H4 (cell line): Measurements from ENCODE around the gene SLC2A3. TPM values are rescaled to one million over a fixed set of nuclear protein-coding genes. Genes with fewer than 3 reads are reported as not detected.
"Not testable (repeated sequence)": the region's sequence is repeated elsewhere in the genome, so short reads cannot be mapped to it uniquely, and the experiment has no call there.

Experiments
- DNase-seq: peaks from one replicate; pipeline ENCODE4 v3.0.0-alpha.2; 2015; ENCODE audit warnings: low spot score
- total RNA-seq: library from RNA; depleted of rRNA; stranded (reverse); fragments of >200 nt; shearing (Covaris generic); gene quantifications from 2 replicates; pipeline ENCODE4 v1.2.3, GENCODE V29; 2014; rRNA removed

Gene SLC2A3
- 42.8 and 51.9 TPM in 2 replicates for total RNA-seq

- DNase-seq: peak; percentile 85
Measured at GRCh38 chr12:7935590-7936581, at the start of gene SLC2A3. TSS of gene SLC2A3 (minus strand) at chr12:7936187. CDS start at chr12:7936034, 153 bp downstream.

DNA sequence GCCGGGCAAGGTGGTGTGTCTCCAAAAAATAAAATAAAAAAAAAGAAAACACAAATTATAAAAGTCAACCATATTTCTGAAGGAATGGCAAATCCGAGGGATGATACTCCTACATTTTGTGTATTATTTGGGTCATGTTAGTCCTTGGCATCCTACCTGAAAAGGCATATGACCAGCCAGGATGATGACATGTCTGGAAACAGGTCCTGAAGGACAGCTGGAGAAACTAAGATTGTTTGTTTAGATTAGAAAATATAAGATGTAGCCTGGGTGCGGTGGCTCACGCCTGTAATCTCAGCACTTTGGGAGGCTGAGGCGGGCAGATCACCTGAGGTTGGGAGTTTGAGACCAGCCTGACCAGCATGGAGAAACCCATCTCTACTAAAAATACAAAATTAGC, 48.9 kb upstream of the SLC2A3 start:
- DNase-seq: no peak

- DNase-seq: not testable (repeated sequence)
Measured at GRCh38 chr12:7983460-7983859, 47.5 kb upstream of the SLC2A3 start.

DNA sequence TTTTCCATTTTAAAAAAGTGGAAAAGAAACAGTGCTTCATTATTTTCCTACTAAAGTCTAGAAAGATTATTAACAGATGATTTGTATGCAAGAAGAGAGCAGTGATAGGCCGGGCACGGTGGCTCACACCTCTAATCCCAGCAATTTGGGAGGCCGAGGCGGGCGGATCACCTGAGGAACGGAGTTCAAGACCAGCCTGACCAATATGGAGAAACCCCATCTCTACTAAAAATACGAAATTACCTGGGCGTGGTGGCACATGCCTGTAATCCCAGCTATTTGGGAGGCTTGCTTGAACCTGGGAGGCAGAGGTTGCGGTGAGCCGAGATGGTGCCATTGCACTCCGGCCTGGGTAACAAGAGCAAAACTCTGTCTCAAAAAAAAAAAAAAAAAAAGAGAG, 47.0 kb upstream of the SLC2A3 start:
- DNase-seq: not testable (repeated sequence)

GRCh38 chr12:7982332-7982735, 46.3 kb upstream of the SLC2A3 start:
- DNase-seq: not testable (repeated sequence)

GRCh38 chr12:7981446-7981845, 45.5 kb upstream of the SLC2A3 start:
- DNase-seq: no peak

DNA sequence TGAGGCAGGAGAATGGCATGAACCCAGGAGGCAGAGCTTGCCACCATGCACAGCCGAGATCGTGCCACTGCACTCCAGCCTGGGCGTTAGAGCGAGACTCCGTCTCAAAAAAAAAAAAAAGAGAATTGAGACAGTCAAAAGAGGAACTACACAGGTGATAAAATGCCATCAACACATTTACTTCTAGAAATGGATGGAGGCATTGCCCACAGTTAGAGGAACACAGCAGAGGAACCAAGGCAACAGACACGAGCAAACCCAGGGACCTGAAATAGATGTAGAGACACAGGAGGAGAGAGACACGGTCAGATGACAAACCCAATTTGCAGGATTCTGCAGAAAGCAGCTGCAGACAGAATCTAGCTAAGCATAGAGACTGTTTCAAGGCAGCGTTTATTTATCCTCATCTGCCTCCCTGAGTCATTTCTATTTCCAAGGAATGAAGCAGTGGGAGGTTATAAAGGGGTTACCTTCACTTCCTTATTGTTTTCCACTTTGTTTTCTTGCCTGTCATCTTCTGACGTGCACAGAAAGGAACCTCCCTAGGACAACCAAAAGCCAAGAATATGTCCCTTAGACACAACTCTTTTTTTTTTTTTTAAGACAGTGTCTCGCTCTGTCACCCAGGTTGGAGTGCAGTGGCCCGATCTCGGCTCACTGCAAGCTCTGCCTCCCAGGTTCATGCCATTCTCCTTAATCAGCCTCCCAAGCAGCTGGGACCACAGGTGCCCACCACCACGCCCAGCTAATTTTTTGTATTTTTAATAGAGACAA, 41.6 kb upstream of the SLC2A3 start:
- DNase-seq: not testable (repeated sequence)

- no peak for DNase-seq
Measured at GRCh38 chr12:7973457-7973825, 37.5 kb upstream of the SLC2A3 start.

- DNase-seq: no peak
Measured at GRCh38 chr12:7972734-7973456, 36.9 kb upstream of the SLC2A3 start.

GRCh38 chr12:7972269-7972668, 36.3 kb upstream of the SLC2A3 start:
- DNase-seq: not testable (repeated sequence)

- DNase-seq: not testable (repeated sequence)
Measured at GRCh38 chr12:7971765-7972164, 35.8 kb upstream of the SLC2A3 start.

DNA sequence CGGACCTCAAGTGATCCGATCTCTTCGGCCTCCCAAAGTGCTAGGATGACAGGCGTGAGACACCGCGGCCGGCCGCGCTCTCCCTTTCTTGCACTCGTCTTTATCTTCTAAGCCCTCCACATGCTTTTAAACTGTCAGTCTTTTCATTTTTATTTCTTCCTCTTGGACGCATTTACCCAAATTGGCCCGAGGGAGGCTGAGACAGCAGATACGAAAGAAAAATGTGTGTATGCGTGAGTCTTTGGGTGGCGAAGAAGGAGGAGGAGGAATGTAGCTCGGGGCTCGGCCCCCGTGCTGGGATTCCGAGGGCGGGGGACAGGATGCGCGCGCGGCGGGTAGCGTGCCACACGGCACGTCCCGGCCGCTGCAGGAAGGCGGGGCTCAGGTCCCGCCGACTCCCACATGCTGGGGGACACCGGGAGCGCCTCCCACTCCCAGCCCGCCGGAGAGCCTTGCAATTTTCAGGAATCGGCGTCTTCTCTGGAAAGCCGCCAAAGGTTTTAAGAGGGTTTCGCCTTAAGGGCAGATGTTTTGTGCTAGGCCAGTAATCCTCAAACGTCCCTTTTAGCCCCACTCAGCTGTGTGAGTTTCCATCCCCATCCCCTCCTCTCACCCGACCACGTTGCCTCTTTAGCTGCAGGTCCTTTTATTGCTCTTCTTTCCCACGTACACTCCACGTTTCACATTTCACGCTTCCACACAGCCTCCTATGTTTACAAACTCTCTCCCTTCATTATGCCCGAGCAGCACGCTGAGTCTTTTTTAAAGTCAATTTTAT, 34.7 kb upstream of the SLC2A3 start:
- peak; percentile 96 for DNase-seq

DNA sequence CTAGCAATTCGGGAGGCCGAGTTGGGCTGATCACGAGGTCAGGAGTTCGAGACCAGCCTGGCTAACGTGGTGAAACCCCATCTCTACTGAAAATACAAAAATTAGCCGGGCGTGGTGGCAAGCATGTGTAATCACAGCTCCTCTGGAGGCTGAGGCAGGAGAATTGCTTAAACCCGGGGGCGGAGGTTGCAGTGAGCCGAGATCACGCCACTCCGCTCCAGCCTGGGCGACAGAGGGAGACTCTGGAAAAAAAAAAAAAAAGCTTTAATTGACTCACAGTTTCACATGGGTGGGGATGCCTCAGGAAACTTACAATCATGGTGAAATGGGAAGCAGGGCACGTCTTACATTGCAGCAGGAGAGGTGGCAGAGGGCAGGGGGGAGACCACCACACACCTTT, 30.6 kb upstream of the SLC2A3 start:
- DNase-seq: no peak

DNA sequence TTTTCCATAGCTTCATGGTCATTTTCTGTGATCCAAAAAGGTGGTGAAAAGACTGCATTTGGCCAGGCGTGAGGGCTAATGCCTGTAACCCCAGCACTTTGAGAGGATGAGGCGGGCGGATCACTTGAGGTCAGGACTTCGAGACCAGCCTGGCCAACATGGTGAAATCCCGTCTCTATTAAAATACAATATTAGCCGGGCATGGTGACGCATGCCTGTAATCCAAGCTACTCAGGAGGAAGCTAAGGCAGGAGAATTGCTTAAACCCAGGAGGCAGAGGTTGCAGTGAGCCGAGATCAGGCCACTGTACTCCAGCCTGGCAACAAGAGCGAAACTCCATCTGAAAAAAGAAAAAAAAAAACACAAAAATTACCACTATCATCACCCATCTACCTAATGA, 28.7 kb upstream of the SLC2A3 start:
- DNase-seq: not testable (repeated sequence)

GRCh38 chr12:7961395-7962178, 25.6 kb upstream of the SLC2A3 start:
- DNase-seq: no peak

- DNase-seq: peak; percentile 73
Measured at GRCh38 chr12:7959701-7960121, 23.7 kb upstream of the SLC2A3 start.

- DNase-seq: no peak
Measured at GRCh38 chr12:7959278-7959677, 23.3 kb upstream of the SLC2A3 start.

DNA sequence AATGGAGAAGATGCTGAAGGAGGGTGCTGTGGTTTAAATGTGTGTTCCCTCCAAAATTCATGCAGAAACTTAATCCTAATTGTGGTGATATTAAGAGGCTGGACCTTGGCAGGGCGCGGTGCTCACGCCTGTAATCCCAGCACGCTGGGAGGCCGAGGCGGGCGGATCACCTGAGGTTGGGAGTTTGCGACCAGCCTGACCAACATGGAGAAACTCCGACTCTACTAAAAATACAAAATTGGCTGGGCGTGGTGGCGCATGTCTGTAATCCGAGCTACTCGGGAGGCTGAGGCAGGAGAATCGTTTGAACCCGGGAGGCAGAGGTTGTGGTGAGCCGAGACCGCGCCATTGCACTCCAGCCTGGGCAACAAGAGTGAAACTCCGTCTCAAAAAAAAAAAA, 18.9 kb upstream of the SLC2A3 start:
- DNase-seq: not testable (repeated sequence)

DNA sequence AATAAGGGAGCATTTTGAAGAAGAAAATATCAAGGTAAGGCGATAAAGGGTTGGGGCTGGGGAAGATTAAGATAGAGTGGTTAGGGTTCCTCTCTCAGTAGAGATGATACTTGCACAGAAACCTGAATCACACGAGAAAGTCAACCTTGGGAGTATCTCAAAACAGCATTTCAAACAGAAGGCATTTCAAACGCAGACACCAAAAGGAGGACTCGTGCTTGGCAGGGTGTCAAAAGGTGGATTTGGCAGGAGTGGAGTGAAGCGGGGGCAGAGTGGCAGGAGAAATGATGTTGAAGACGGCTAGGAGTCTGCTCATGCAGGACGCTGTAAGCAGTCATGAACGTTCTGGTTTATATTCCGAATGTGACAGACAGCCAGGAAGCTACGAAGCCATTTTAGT, 18.4 kb upstream of the SLC2A3 start:
- not testable (repeated sequence) for DNase-seq

DNA sequence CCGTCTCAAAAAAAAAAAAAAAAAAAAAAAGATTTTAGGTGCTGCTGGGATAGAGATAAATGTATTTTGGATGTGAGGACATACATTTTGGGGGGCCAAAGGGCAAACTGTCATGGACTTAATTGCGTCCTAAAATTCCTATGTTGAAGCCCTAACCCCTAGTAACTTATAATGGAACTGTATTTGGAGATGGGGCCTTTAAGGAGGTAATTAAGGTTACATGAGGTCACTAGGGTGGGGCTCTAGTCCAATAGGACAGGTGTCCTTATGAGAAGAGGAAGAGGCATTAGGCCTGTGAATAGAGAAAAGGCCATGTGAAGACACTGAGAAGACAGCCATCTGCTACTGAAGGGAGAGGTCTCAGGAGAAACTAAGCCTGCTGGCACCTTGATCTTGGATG, 17.9 kb upstream of the SLC2A3 start:
- not testable (repeated sequence) for DNase-seq
